ENCODE results near the gene TSPAN3.
A peak's percentile ranks its signal among the peaks of the same experiment; 100 is the strongest.

The TSPAN3 gene

GRCh38 chr15:77021803-77022381, 49.0 kb downstream of the TSPAN3 start:
- DNase-seq: peak; percentile 74 to 83 (median 79)

- no peak for DNase-seq
Measured at GRCh38 chr15:77021088-77021481, 49.8 kb downstream of the TSPAN3 start.

GRCh38 chr15:77020348-77021087, 50.4 kb downstream of the TSPAN3 start:
- no peak for DNase-seq

- peak; percentile 89 to 91 (median 91) for DNase-seq
Measured at GRCh38 chr15:77019521-77020331, 51.2 kb downstream of the TSPAN3 start.

GRCh38 chr15:77018796-77019505, 52.0 kb downstream of the TSPAN3 start:
- DNase-seq: peak; percentile 46 to 52 (median 48)

GRCh38 chr15:77017761-77018720, 52.9 kb downstream of the TSPAN3 start:
- DNase-seq: no peak

GRCh38 chr15:77017091-77017660, 53.7 kb downstream of the TSPAN3 start:
- DNase-seq: no peak

- no peak for DNase-seq
Measured at GRCh38 chr15:77016321-77016695, 54.6 kb downstream of the TSPAN3 start.

- DNase-seq: peak in 2 of 3 donors; percentile 26 to 48
Measured at GRCh38 chr15:77015646-77016320, 55.1 kb downstream of the TSPAN3 start.

- DNase-seq: peak; percentile 89 to 91 (median 90)
Measured at GRCh38 chr15:77014132-77015081, 56.5 kb downstream of the TSPAN3 start.

- DNase-seq: no peak
Measured at GRCh38 chr15:77013776-77014131, 57.2 kb downstream of the TSPAN3 start.

GRCh38 chr15:77012868-77013267, 58.0 kb downstream of the TSPAN3 start:
- DNase-seq: no peak

- no peak for DNase-seq
Measured at GRCh38 chr15:77012117-77012712, 58.7 kb downstream of the TSPAN3 start.

- peak; percentile 31 to 58 (median 53) for DNase-seq
Measured at GRCh38 chr15:77010857-77011256, 60.1 kb downstream of the TSPAN3 start.

- DNase-seq: no peak
Measured at GRCh38 chr15:77010312-77010686, 60.6 kb downstream of the TSPAN3 start.

GRCh38 chr15:77009646-77010311, 61.1 kb downstream of the TSPAN3 start:
- DNase-seq: no peak

GRCh38 chr15:77009176-77009575, 61.7 kb downstream of the TSPAN3 start:
- no peak for DNase-seq

GRCh38 chr15:77004189-77004588, 66.7 kb downstream of the TSPAN3 start:
- DNase-seq: peak; percentile 86 to 92 (median 92)
